ENCODE measurements around the gene CFAP210.
"Not testable (repeated sequence)": the region's sequence is repeated elsewhere in the genome, so short reads cannot be mapped to it uniquely, and the experiment has no call there.

Gene CFAP210

GRCh38 chr2:169696381-169696780 lies 2.2 kb upstream of the CFAP210 start:
- no peaks in the 10 kb centered on the region for H3K36me3 ChIP-seq (ENCODE audit: control insufficient read depth, insufficient read depth, low read length)
- no peak for DNase-seq
- no peaks in the 10 kb centered on the region for H3K9me3 ChIP-seq (ENCODE audit: control insufficient read depth, low read length)
- no peaks in the 10 kb centered on the region for H3K27me3 ChIP-seq (replicated peaks; ENCODE audit: control insufficient read depth, insufficient read depth, low read length, poor library complexity, severe bottlenecking)
- no peak overlapping the region for H3K27ac ChIP-seq (ENCODE audit: insufficient read depth, low read length, poor library complexity, severe bottlenecking)
- H3K4me3 ChIP-seq (ENCODE audit: insufficient read depth, low read depth, low read length, poor library complexity, severe bottlenecking) = no peak overlapping the region
- no peaks in the 10 kb centered on the region for H3K4me1 ChIP-seq (ENCODE audit: control insufficient read depth, insufficient read depth, low read length, poor library complexity, severe bottlenecking)

DNA sequence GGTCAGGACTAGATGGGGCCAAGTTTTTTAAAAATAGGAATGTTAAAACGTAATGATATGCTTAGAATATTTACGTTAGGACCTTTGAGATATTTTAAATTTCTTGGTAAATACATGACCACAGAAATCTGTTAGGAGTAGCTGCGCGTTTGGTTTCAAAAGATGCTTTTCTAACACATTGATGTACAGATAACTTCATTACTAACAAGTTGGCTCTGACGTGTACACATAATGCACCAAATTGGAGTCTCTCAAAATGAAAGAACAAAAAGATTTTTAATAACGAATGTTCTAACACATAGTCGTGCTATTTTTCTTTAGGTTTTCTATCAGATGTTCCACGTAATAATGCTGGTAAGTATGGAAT lies 672 bp upstream of the CFAP210 start:
- Histone ChIP-seq H3K36me3 (ENCODE audit: control insufficient read depth, insufficient read depth, low read length) (no peaks in the 10 kb centered on the region), H3K27ac (ENCODE audit: insufficient read depth, low read length, poor library complexity, severe bottlenecking) (peak overlapping the region; percentile 84), H3K27me3 (replicated peaks; ENCODE audit: control insufficient read depth, insufficient read depth, low read length, poor library complexity, severe bottlenecking) (no peaks in the 10 kb centered on the region)

GRCh38 chr2:169693360-169693759 lies 845 bp downstream of the CFAP210 start:
- Histone ChIP-seq H3K27me3 (replicated peaks; ENCODE audit: control insufficient read depth, insufficient read depth, low read length, poor library complexity, severe bottlenecking) (no peaks in the 10 kb centered on the region), H3K27ac (ENCODE audit: insufficient read depth, low read length, poor library complexity, severe bottlenecking) (peak overlapping the region; percentile 84), H3K9me3 (ENCODE audit: control insufficient read depth, low read length) (no peaks in the 10 kb centered on the region), H3K4me1 (ENCODE audit: control insufficient read depth, insufficient read depth, low read length, poor library complexity, severe bottlenecking) (no peaks in the 10 kb centered on the region), H3K36me3 (ENCODE audit: control insufficient read depth, insufficient read depth, low read length) (no peaks in the 10 kb centered on the region), H3K4me3 (ENCODE audit: insufficient read depth, low read depth, low read length, poor library complexity, severe bottlenecking) (no peak overlapping the region)
- DNase-seq = peak in 1 of 3 donors; percentile 2

More for the DNA sequence above, 672 bp upstream of the CFAP210 start:
- no peaks in the 10 kb centered on the region for H3K4me1 ChIP-seq (ENCODE audit: control insufficient read depth, insufficient read depth, low read length, poor library complexity, severe bottlenecking)
- peak overlapping the region; percentile 59 for H3K4me3 ChIP-seq (ENCODE audit: insufficient read depth, low read depth, low read length, poor library complexity, severe bottlenecking)
- H3K9me3 ChIP-seq (ENCODE audit: control insufficient read depth, low read length) = no peaks in the 10 kb centered on the region
- DNase-seq = no peak

DNA sequence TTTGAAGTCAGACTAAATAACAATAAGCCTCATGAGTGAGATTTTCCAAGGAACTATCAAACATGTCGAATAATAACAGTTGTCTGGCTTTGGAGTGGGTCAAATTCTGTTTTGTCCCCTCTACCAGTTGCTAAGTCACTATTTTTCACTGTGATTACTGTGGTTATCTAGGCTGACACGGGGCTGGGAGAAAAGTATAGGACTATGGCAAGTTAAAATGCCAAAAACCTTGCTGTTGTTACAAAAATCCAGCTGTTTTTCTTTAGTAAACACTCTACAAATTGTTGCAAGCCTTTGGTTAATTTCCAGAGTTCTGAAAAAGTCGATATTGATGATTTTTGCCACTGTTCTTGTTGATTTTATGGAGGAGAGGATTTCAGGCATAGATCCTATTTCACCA lies 1.5 kb downstream of the CFAP210 start:
- Histone ChIP-seq H3K27ac (ENCODE audit: insufficient read depth, low read length, poor library complexity, severe bottlenecking) (no peak overlapping the region), H3K4me3 (ENCODE audit: insufficient read depth, low read depth, low read length, poor library complexity, severe bottlenecking) (no peak overlapping the region), H3K9me3 (ENCODE audit: control insufficient read depth, low read length) (no peaks in the 10 kb centered on the region), H3K4me1 (ENCODE audit: control insufficient read depth, insufficient read depth, low read length, poor library complexity, severe bottlenecking) (no peaks in the 10 kb centered on the region), H3K27me3 (replicated peaks; ENCODE audit: control insufficient read depth, insufficient read depth, low read length, poor library complexity, severe bottlenecking) (no peaks in the 10 kb centered on the region), H3K36me3 (ENCODE audit: control insufficient read depth, insufficient read depth, low read length) (no peaks in the 10 kb centered on the region)
- no peak for DNase-seq

GRCh38 chr2:169690958-169691357 lies 3.2 kb downstream of the CFAP210 start:
- DNase-seq = no peak
- Histone ChIP-seq H3K36me3 (ENCODE audit: control insufficient read depth, insufficient read depth, low read length) (no peaks in the 10 kb centered on the region), H3K4me3 (ENCODE audit: insufficient read depth, low read depth, low read length, poor library complexity, severe bottlenecking) (no peak overlapping the region), H3K27ac (ENCODE audit: insufficient read depth, low read length, poor library complexity, severe bottlenecking) (no peak overlapping the region), H3K27me3 (replicated peaks; ENCODE audit: control insufficient read depth, insufficient read depth, low read length, poor library complexity, severe bottlenecking) (no peaks in the 10 kb centered on the region), H3K4me1 (ENCODE audit: control insufficient read depth, insufficient read depth, low read length, poor library complexity, severe bottlenecking) (no peaks in the 10 kb centered on the region), H3K9me3 (ENCODE audit: control insufficient read depth, low read length) (no peaks in the 10 kb centered on the region)

DNA sequence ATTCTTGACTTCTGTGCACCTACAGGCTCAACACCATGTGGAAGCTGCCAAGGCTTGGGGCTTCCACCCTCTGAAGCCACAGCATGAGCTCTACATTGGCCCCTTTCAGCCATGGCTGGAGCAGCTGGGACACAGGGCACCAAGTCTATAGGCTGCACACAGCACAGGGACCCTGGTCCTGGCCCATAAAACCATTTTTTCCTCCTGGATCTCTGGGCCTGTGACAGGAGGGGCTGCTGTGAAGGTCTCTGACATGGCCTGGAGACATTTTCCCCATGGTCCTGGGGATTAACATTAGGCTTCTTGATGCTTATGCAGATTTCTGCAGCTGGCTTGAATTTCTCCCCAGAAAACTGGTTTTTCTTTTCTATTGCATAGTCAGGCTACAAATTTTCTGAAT lies 6.3 kb downstream of the CFAP210 start:
- H3K27ac ChIP-seq (ENCODE audit: insufficient read depth, low read length, poor library complexity, severe bottlenecking); H3K4me3 ChIP-seq (ENCODE audit: insufficient read depth, low read depth, low read length, poor library complexity, severe bottlenecking); H3K4me1 ChIP-seq (ENCODE audit: control insufficient read depth, insufficient read depth, low read length, poor library complexity, severe bottlenecking); H3K27me3 ChIP-seq (replicated peaks; ENCODE audit: control insufficient read depth, insufficient read depth, low read length, poor library complexity, severe bottlenecking); H3K9me3 ChIP-seq (ENCODE audit: control insufficient read depth, low read length); DNase-seq; H3K36me3 ChIP-seq (ENCODE audit: control insufficient read depth, insufficient read depth, low read length): not testable (repeated sequence)

- not testable (repeated sequence) for H3K4me1 ChIP-seq (ENCODE audit: control insufficient read depth, insufficient read depth, low read length, poor library complexity, severe bottlenecking); H3K36me3 ChIP-seq (ENCODE audit: control insufficient read depth, insufficient read depth, low read length); H3K4me3 ChIP-seq (ENCODE audit: insufficient read depth, low read depth, low read length, poor library complexity, severe bottlenecking); H3K27ac ChIP-seq (ENCODE audit: insufficient read depth, low read length, poor library complexity, severe bottlenecking); H3K9me3 ChIP-seq (ENCODE audit: control insufficient read depth, low read length); DNase-seq; H3K27me3 ChIP-seq (replicated peaks; ENCODE audit: control insufficient read depth, insufficient read depth, low read length, poor library complexity, severe bottlenecking)
These were observed 7.4 kb downstream of the CFAP210 start for GRCh38 chr2:169686825-169687224.

DNA sequence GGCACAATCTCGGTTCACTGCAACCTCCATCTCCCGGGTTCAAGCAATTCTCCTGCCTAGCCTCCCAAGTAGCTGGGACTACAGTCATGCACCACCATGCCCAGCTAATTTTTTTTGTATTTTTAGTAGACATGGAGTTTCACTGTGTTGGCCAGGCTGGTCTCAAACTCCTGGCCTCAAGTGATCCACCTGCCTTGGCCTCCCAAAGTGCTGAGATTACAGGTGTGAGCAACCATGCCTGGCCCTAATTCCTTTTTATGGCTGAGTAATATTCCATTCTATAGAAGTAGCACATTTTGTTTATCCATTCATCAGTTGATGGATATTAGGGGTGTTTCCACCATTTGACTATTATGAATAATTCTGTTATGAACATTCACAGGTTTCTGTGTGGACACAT lies 9.5 kb downstream of the CFAP210 start:
- H3K4me3 ChIP-seq (ENCODE audit: insufficient read depth, low read depth, low read length, poor library complexity, severe bottlenecking); DNase-seq; H3K9me3 ChIP-seq (ENCODE audit: control insufficient read depth, low read length); H3K27me3 ChIP-seq (replicated peaks; ENCODE audit: control insufficient read depth, insufficient read depth, low read length, poor library complexity, severe bottlenecking); H3K4me1 ChIP-seq (ENCODE audit: control insufficient read depth, insufficient read depth, low read length, poor library complexity, severe bottlenecking); H3K27ac ChIP-seq (ENCODE audit: insufficient read depth, low read length, poor library complexity, severe bottlenecking); H3K36me3 ChIP-seq (ENCODE audit: control insufficient read depth, insufficient read depth, low read length): not testable (repeated sequence)

DNA sequence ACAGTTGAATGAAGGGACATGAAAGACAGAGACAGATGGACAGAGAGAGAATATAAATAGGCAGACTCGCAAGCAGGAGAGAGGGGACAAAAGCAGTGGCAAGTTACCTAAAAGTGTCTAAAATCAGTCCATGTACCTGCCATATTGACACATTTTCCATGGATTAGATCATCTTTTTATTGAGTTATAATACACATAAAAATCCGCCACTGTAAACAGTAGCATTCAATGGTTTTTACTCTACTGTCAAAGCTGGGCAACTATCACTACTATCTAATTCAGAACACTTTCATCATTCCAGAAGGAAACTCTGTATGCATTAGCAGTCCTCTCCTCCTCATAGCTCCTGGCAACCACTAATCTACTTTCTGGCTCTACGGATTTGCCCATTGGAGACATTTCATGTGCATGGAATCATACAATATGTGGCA lies 10.1 kb downstream of the CFAP210 start:
- Histone ChIP-seq H3K27me3 (replicated peaks; ENCODE audit: control insufficient read depth, insufficient read depth, low read length, poor library complexity, severe bottlenecking) (no peaks in the 10 kb centered on the region), H3K9me3 (ENCODE audit: control insufficient read depth, low read length) (no peaks in the 10 kb centered on the region), H3K27ac (ENCODE audit: insufficient read depth, low read length, poor library complexity, severe bottlenecking) (no peak overlapping the region), H3K4me1 (ENCODE audit: control insufficient read depth, insufficient read depth, low read length, poor library complexity, severe bottlenecking) (no peaks in the 10 kb centered on the region), H3K4me3 (ENCODE audit: insufficient read depth, low read depth, low read length, poor library complexity, severe bottlenecking) (no peak overlapping the region), H3K36me3 (ENCODE audit: control insufficient read depth, insufficient read depth, low read length) (no peaks in the 10 kb centered on the region)
- no peak for DNase-seq

DNA sequence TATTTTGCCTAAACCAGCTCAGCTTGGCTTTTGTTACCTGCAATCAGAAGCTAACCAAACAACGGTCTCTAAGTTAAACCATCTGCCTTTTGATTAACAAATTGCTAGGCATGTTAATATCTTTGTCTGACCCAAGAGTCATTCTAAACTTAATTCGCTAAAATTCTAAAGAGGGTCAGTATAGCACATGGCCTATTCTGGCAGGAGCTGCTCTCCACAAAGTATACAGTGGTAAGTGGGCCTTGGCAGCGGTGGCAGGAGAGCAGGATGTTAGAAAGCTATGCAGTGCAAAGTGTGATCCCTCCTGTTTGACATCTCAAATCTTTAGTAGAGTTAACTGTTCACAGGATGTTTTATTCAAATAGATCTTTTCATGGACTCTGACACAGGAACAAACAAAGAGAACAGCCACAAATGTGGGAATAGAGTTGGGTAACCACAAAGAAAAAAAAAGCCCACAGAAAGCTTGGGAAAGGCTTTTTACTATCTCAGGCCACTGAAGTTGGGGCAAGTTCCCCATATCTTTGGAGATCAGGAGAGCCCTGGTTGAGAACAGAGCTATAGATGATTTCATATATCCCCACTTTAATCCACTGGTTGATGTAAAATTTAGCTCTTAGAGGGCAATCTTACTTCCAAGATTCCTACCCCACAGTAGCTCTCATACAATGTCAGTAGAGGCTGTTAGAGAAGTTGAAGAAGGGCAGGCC lies 10.6 kb downstream of the CFAP210 start:
- no peak for DNase-seq
- Histone ChIP-seq H3K36me3 (ENCODE audit: control insufficient read depth, insufficient read depth, low read length) (no peaks in the 10 kb centered on the region), H3K4me3 (ENCODE audit: insufficient read depth, low read depth, low read length, poor library complexity, severe bottlenecking) (no peak overlapping the region), H3K9me3 (ENCODE audit: control insufficient read depth, low read length) (no peaks in the 10 kb centered on the region), H3K27ac (ENCODE audit: insufficient read depth, low read length, poor library complexity, severe bottlenecking) (no peak overlapping the region), H3K4me1 (ENCODE audit: control insufficient read depth, insufficient read depth, low read length, poor library complexity, severe bottlenecking) (no peaks in the 10 kb centered on the region), H3K27me3 (replicated peaks; ENCODE audit: control insufficient read depth, insufficient read depth, low read length, poor library complexity, severe bottlenecking) (no peaks in the 10 kb centered on the region)
